ENCODE results near the gene HK3.

HK3 gene

GRCh38 chr5:176889321-176890280, 9.5 kb downstream of the HK3 start:
- Histone ChIP-seq H3K9me3 (replicated peaks in 1 of 11) (no peaks in the 10 kb centered on the region), H3K9ac (no peak overlapping the region), H3K27ac (no peak overlapping the region), H4K20me1 (peaks cover 0 to 84% (median 3%) of the 10 kb centered on the region in 11 experiments; a peak in 10 of 22 replicates), H3K4me3 (no peak overlapping the region), H3K4me2 (no peak overlapping the region), H3K4me1 (peaks cover 0 to 29% (median 0%) of the 10 kb centered on the region in 10 experiments; a peak in 6 of 20 replicates), H3K27me3 (peaks cover 0 to under 1% (median 0%) of the 10 kb centered on the region in 11 experiments; a peak in 2 of 22 replicates), H3K36me3 (peaks cover 0 to 88% (median 0%) of the 10 kb centered on the region in 11 experiments; a peak in 7 of 22 replicates)
- no peak for TF ChIP-seq Cebpa-rat (IDR thresholded peaks at IDR 0.05)

GRCh38 chr5:176888865-176889165, 10.3 kb downstream of the HK3 start:
- TF ChIP-seq Cebpa-rat (IDR thresholded peaks at IDR 0.05), result no peak
- no peak overlapping the region for H3K27ac ChIP-seq

GRCh38 chr5:176888016-176888864, 10.9 kb downstream of the HK3 start:
- H3K4me2 ChIP-seq, result no peak overlapping the region
- peaks cover 0 to 11% (median 0%) of the 10 kb centered on the region in 11 experiments; a peak in 4 of 22 replicates for H3K27me3 ChIP-seq
- no peak for TF ChIP-seq Cebpa-rat (IDR thresholded peaks at IDR 0.05)
- H3K9ac ChIP-seq, result no peak overlapping the region
- H3K4me3 ChIP-seq, result no peak overlapping the region
- peaks cover 0 to 16% (median 0%) of the 10 kb centered on the region in 10 experiments; a peak in 3 of 20 replicates for H3K4me1 ChIP-seq
- H3K27ac ChIP-seq, result no peak overlapping the region
- peaks cover 0 to 97% (median 5%) of the 10 kb centered on the region in 11 experiments; a peak in 10 of 22 replicates for H4K20me1 ChIP-seq
- no peaks in the 10 kb centered on the region for H3K9me3 ChIP-seq (replicated peaks in 1 of 11)
- H3K36me3 ChIP-seq, result peaks cover 0 to 88% (median 0%) of the 10 kb centered on the region in 11 experiments; a peak in 7 of 22 replicates

More at GRCh38 chr5:176888865-176889165, 10.3 kb downstream of the HK3 start:
- peaks cover 0 to 21% (median 0%) of the 10 kb centered on the region in 10 experiments; a peak in 4 of 20 replicates for H3K4me1 ChIP-seq
- peaks cover 0 to 88% (median 0%) of the 10 kb centered on the region in 11 experiments; a peak in 7 of 22 replicates for H3K36me3 ChIP-seq
- no peak overlapping the region for H3K4me2 ChIP-seq
- H3K4me3 ChIP-seq, result no peak overlapping the region
- H3K9ac ChIP-seq, result no peak overlapping the region
- H3K27me3 ChIP-seq, result peaks cover 0 to 8% (median 0%) of the 10 kb centered on the region in 11 experiments; a peak in 2 of 22 replicates
- H3K9me3 ChIP-seq (replicated peaks in 1 of 11), result no peaks in the 10 kb centered on the region
- H4K20me1 ChIP-seq, result peaks cover 0 to 92% (median 4%) of the 10 kb centered on the region in 11 experiments; a peak in 10 of 22 replicates

GRCh38 chr5:176887252-176887849, 11.8 kb downstream of the HK3 start:
- H3K9me3 ChIP-seq (replicated peaks in 1 of 11), result no peaks in the 10 kb centered on the region
- peaks cover 0 to 20% (median 5%) of the 10 kb centered on the region in 11 experiments; a peak in 9 of 22 replicates for H3K27me3 ChIP-seq
- no peak for TF ChIP-seq Cebpa-rat (IDR thresholded peaks at IDR 0.05)
- H3K27ac ChIP-seq, result no peak overlapping the region
- H3K4me1 ChIP-seq, result peaks cover 0 to 9% (median 0%) of the 10 kb centered on the region in 10 experiments; a peak in 3 of 20 replicates
- peaks cover 0 to 100% (median 7%) of the 10 kb centered on the region in 11 experiments; a peak in 11 of 22 replicates for H4K20me1 ChIP-seq
- no peak overlapping the region for H3K4me2 ChIP-seq
- H3K36me3 ChIP-seq, result peaks cover 0 to 89% (median 0%) of the 10 kb centered on the region in 11 experiments; a peak in 7 of 22 replicates
- no peak overlapping the region for H3K9ac ChIP-seq
- no peak overlapping the region for H3K4me3 ChIP-seq

GRCh38 chr5:176886336-176887251, 12.6 kb downstream of the HK3 start:
- Histone ChIP-seq H3K9ac (no peak overlapping the region), H3K27me3 (peaks cover 0 to 20% (median 7%) of the 10 kb centered on the region in 11 experiments; a peak in 10 of 22 replicates), H3K27ac (no peak overlapping the region), H3K4me1 (peaks cover 0 to 9% (median 0%) of the 10 kb centered on the region in 10 experiments; a peak in 3 of 20 replicates), H3K4me3 (no peak overlapping the region), H3K36me3 (peaks cover 0 to 89% (median 0%) of the 10 kb centered on the region in 11 experiments; a peak in 7 of 22 replicates), H3K4me2 (no peak overlapping the region), H3K9me3 (replicated peaks in 1 of 11) (no peaks in the 10 kb centered on the region), H4K20me1 (peaks cover 0 to 100% (median 9%) of the 10 kb centered on the region in 11 experiments; a peak in 12 of 22 replicates)
- no peak for TF ChIP-seq Cebpa-rat (IDR thresholded peaks at IDR 0.05)

GRCh38 chr5:176884571-176884890, 14.6 kb downstream of the HK3 start:
- peaks cover 0 to 9% (median 0%) of the 10 kb centered on the region in 10 experiments; a peak in 3 of 20 replicates for H3K4me1 ChIP-seq
- no peak overlapping the region for H3K9ac ChIP-seq
- H4K20me1 ChIP-seq, result peaks cover 0 to 99% (median 6%) of the 10 kb centered on the region in 11 experiments; a peak in 11 of 22 replicates
- TF ChIP-seq Cebpa-rat (IDR thresholded peaks at IDR 0.05), result no peak
- H3K9me3 ChIP-seq (replicated peaks in 1 of 11), result no peaks in the 10 kb centered on the region
- H3K4me2 ChIP-seq, result no peak overlapping the region
- H3K27ac ChIP-seq, result no peak overlapping the region
- H3K4me3 ChIP-seq, result no peak overlapping the region
- H3K36me3 ChIP-seq, result peaks cover 0 to 84% (median 0%) of the 10 kb centered on the region in 11 experiments; a peak in 6 of 22 replicates
- H3K27me3 ChIP-seq, result peaks cover 0 to 36% (median 7%) of the 10 kb centered on the region in 11 experiments; a peak in 12 of 22 replicates

GRCh38 chr5:176883700-176884570, 15.2 kb downstream of the HK3 start:
- Histone ChIP-seq H3K9ac (no peak overlapping the region), H3K4me2 (no peak overlapping the region), H3K36me3 (peaks cover 0 to 78% (median 0%) of the 10 kb centered on the region in 11 experiments; a peak in 6 of 22 replicates), H3K27me3 (peaks cover 2 to 42% (median 10%) of the 10 kb centered on the region in 11 experiments; a peak in 16 of 22 replicates), H4K20me1 (peaks cover 0 to 99% (median 6%) of the 10 kb centered on the region in 11 experiments; a peak in 12 of 22 replicates), H3K4me3 (no peak overlapping the region), H3K4me1 (peaks cover 0 to 9% (median 0%) of the 10 kb centered on the region in 10 experiments; a peak in 3 of 20 replicates), H3K9me3 (replicated peaks in 1 of 11) (no peaks in the 10 kb centered on the region), H3K27ac (no peak overlapping the region)
- TF ChIP-seq Cebpa-rat (IDR thresholded peaks at IDR 0.05), result no peak

All from BLaER1 treated with 17β-estradiol and CSF1 and Interleukin-3, amounts not matched to agents 10 nM and 100 nM (cell line).